Endodermal cell (in vitro differentiated cells): ENCODE results near the gene APOBEC3H. TPM values are rescaled to one million over a fixed set of nuclear protein-coding genes. Genes with fewer than 3 reads are reported as not detected.
A peak's percentile ranks its signal among the peaks of the same experiment; 100 is the strongest.

Source experiments
- DNase-seq: peaks from one replicate; pipeline ENCODE4 v3.0.0-alpha.2; 2017
- H3K27ac ChIP-seq: 2 replicates; pipeline ENCODE4 v1.5.1; 2013; ENCODE audit warnings: mild to moderate bottlenecking, low read depth, low read length, moderate library complexity
- H3K27me3 ChIP-seq: 2 replicates; pipeline ENCODE4 v1.6.1; 2013; ENCODE audit warnings: mild to moderate bottlenecking, low read length, moderate library complexity; ENCODE audit not compliant: insufficient read depth, control insufficient read depth, poor library complexity, severe bottlenecking
- H3K36me3 ChIP-seq: 2 replicates; pipeline ENCODE4 v1.7.0; 2013; ENCODE audit warnings: mild to moderate bottlenecking, low read length, moderate library complexity; ENCODE audit not compliant: control insufficient read depth, insufficient read depth
- H3K4me1 ChIP-seq: one replicate; pipeline ENCODE4 v1.7.0; 2013; ENCODE audit warnings: low read length; ENCODE audit not compliant: control insufficient read depth, insufficient read depth
- H3K4me3 ChIP-seq: 2 replicates; pipeline ENCODE4 v1.5.1; 2013; ENCODE audit warnings: mild to moderate bottlenecking, low read length, moderate library complexity
- H3K9ac ChIP-seq: 2 replicates; pipeline ENCODE4 v1.6.1; 2013; ENCODE audit warnings: mild to moderate bottlenecking, low read length, moderate library complexity; ENCODE audit not compliant: poor library complexity, severe bottlenecking; ENCODE audit errors: extremely low read depth
- H3K9me3 ChIP-seq: 2 replicates; pipeline ENCODE4 v1.6.1; 2013; ENCODE audit warnings: mild to moderate bottlenecking, low read length, moderate library complexity; ENCODE audit not compliant: control insufficient read depth
- H3K27ac Mint-ChIP-seq: 2 replicates; pipeline ENCODE4 v1.8.0; 2020; ENCODE audit warnings: mixed read lengths
- H3K27me3 Mint-ChIP-seq: 2 replicates; pipeline ENCODE4 v1.8.0; 2021; ENCODE audit warnings: mild to moderate bottlenecking, mixed read lengths; ENCODE audit not compliant: insufficient read depth
- H3K36me3 Mint-ChIP-seq: 2 replicates; pipeline ENCODE4 v1.8.0; 2020; ENCODE audit warnings: low read depth, mixed read lengths
- H3K4me1 Mint-ChIP-seq: 2 replicates; pipeline ENCODE4 v1.8.0; 2020; ENCODE audit warnings: mixed read lengths
- H3K4me3 Mint-ChIP-seq: 2 replicates; pipeline ENCODE4 v1.8.0; 2020; ENCODE audit warnings: mild to moderate bottlenecking, moderate library complexity, mixed read lengths
- H3K9me3 Mint-ChIP-seq: 2 replicates; pipeline ENCODE4 v1.8.0; 2020; ENCODE audit warnings: mild to moderate bottlenecking, mixed read lengths
- CTCF ChIP-seq: fragments of 200-600 bp; sonication (generic); conservative IDR thresholded peaks from 2 replicates; pipeline ENCODE4 v1.5.0; 2021; ENCODE audit warnings: antibody characterized with exemption, mild to moderate bottlenecking
- WGBS, 2 experiments: methylation state at CpG; one replicate each; pipeline versions ENCODE4 v1.1.5 to v1.1.7; 2013; ENCODE audit warnings: missing lambda C conversion rate in 2 of 2, mixed read lengths in 1 of 2; ENCODE audit not compliant: insufficient coverage in 1 of 2, insufficient read length in 1 of 2; 5-methylcytosine and 5-hydroxymethylcytosine counted together
- total RNA-seq, 2 donors: library from RNA; stranded (reverse); fragmentation: NEBNext Ultra II Directional in 1 of 2; extraction: Animal tissue kit (Norgen Biotek cat#: 25700) in 1 of 2; gene quantifications; 2 replicates in 1 of 2; 3 replicates in 1 of 2; pipeline ENCODE4 v1.2.1, GENCODE V29; 2021

APOBEC3H gene
- total RNA-seq, 2 donors from 2014 or later, result not detected

- Mint-ChIP-seq H3K4me3 (no peak overlapping the region), H3K27ac (no peak overlapping the region), H3K36me3 (no peaks in the 10 kb centered on the region), H3K27me3 (peaks cover 10% of the 10 kb centered on the region), H3K4me1 (peaks cover 33% of the 10 kb centered on the region), H3K9me3 (peaks cover 4% of the 10 kb centered on the region)
- DNase-seq, result peak; percentile 49
- WGBS, 2 experiments, result 78 to 84% methylated on average over 15 of the region's 15 CpGs
- Histone ChIP-seq H3K9me3 (peaks cover 5% of the 10 kb centered on the region), H3K27me3 (no peaks in the 10 kb centered on the region), H3K9ac (no peak overlapping the region), H3K4me1 (peaks cover 5% of the 10 kb centered on the region), H3K36me3 (no peaks in the 10 kb centered on the region), H3K4me3 (no peak overlapping the region), H3K27ac (peak overlapping the region; percentile 44)
- TF ChIP-seq CTCF, result no peak
These were observed 13.9 kb downstream of the APOBEC3H start for GRCh38 chr22:39110631-39111561.

GRCh38 chr22:39114112-39114511 lies 17.1 kb downstream of the APOBEC3H start:
- peak overlapping the region; percentile 71 for H3K4me3 ChIP-seq
- peak; percentile 76 for DNase-seq

GRCh38 chr22:39115570-39115969 lies 18.5 kb downstream of the APOBEC3H start:
- Mint-ChIP-seq H3K9me3 (peaks cover 4% of the 10 kb centered on the region), H3K4me3 (no peak overlapping the region)
- peak overlapping the region; percentile 67 for H3K4me3 ChIP-seq

More at GRCh38 chr22:39114112-39114511, 17.1 kb downstream of the APOBEC3H start:
- Histone ChIP-seq H3K4me1 (peaks cover 8% of the 10 kb centered on the region), H3K9me3 (peaks cover 5% of the 10 kb centered on the region), H3K27ac (no peak overlapping the region), H3K27me3 (no peaks in the 10 kb centered on the region), H3K36me3 (no peaks in the 10 kb centered on the region), H3K9ac (peak overlapping the region; percentile 31)
- peaks cover 4% of the 10 kb centered on the region for H3K9me3 Mint-ChIP-seq
- H3K36me3 Mint-ChIP-seq, result no peaks in the 10 kb centered on the region
- H3K4me3 Mint-ChIP-seq, result peak overlapping the region; percentile 12
- 1 to 9% methylated on average over 6 of the region's 6 CpGs for WGBS, 2 experiments
- H3K27me3 Mint-ChIP-seq, result peaks cover 16% of the 10 kb centered on the region
- peaks cover 47% of the 10 kb centered on the region for H3K4me1 Mint-ChIP-seq
- peak overlapping the region; percentile 13 for H3K27ac Mint-ChIP-seq
- TF ChIP-seq CTCF, result no peak

More at GRCh38 chr22:39115570-39115969, 18.5 kb downstream of the APOBEC3H start:
- TF ChIP-seq CTCF, result no peak
- Histone ChIP-seq H3K36me3 (no peaks in the 10 kb centered on the region), H3K27ac (no peak overlapping the region), H3K4me1 (peaks cover 7% of the 10 kb centered on the region), H3K9me3 (peaks cover 5% of the 10 kb centered on the region), H3K9ac (peak overlapping the region; percentile 27), H3K27me3 (no peaks in the 10 kb centered on the region)
- peaks cover 15% of the 10 kb centered on the region for H3K27me3 Mint-ChIP-seq
- peaks cover 47% of the 10 kb centered on the region for H3K4me1 Mint-ChIP-seq
- WGBS, 2 experiments, result 97 to 100% methylated on average over 1 to 2 of the region's 2 CpGs
- no peaks in the 10 kb centered on the region for H3K36me3 Mint-ChIP-seq
- no peak overlapping the region for H3K27ac Mint-ChIP-seq
- no peak for DNase-seq
